DMS114 treated with DMSO at 0.1 percent for 48 hours (cell line): ENCODE measurements around the gene SP7.
"Not testable (repeated sequence)": the region's sequence is repeated elsewhere in the genome, so short reads cannot be mapped to it uniquely, and the experiment has no call there.

Experiments
- DNase-seq: peaks from one replicate; lab custom pipeline; 2025; ENCODE audit not compliant: unreplicated experiment; lab: John Stamatoyannopoulos, UW

The SP7 gene

DNA sequence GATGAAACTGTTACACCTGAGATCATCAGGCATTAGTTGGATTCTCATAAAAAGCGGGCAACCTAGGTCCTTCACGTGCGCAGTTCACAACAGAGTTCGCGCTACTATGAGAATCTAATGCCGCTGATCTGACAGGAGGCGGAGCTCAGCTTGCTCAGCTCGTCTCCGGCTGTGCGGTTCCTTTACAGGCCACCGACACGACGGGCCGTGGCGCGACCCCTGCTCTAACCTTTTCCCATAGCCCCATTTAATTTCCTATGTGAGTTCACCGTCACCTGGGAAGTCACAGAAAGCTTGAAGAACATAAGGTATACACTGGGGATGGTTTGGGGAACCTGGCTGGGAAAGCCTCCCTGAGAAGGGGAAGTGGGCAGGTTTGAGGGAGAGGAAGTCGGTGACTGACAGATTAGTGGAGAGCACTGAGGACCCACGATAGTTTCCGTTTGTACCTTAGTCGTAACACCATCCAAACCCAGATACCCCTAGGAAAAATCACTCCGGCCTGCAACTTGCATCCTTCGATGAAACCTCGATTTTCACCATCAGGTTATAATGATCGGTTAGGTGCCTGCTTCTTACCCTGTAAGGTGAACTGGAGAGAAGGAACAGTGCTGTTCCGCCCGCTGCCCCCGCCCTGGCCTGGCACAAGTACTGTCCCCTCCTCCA is 11.9 kb downstream of the SP7 start:
- no peak for DNase-seq

DNA sequence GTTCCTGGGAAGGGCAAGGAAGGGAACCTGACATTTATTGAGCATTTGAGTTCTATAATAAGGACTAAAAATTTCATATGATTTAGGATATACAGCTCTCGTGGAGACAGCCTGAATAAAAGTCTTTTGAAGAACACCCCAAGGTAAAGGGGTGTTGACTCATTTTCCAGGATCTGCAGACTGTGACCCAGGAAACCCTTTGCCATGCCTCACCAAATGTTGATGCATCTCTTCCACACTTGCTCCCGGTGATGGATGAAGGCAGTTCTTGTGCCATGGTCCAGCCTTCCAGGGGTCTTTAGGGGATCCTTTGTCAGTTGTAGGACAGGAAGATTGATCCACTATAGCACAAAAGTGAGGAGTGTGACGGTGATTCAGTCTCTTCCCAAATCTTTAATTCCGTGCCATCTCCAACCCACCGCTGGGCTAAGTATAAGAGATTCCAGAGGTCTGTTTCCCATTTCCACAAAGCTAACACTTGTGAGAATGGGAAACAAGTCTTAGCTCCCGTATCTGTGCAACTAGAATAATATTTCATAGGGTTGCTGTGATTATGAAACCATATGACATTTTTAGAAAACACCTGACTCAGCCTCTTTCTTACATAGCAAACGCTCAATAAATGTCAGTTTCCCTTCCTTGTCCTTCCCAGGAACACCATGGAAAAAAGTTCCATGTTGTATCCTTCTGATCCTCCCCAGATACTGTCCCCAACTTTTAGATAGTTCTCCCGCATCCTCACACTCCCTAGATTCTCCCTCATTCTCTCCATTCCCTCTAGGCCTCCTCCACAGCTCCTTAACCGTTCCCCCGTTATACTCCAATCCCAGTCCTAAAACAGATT is 15.6 kb downstream of the SP7 start:
- DNase-seq = no peak

- no peak for DNase-seq
Observed at GRCh38 chr12:53313996-53314395, 22.2 kb downstream of the SP7 start.

DNA sequence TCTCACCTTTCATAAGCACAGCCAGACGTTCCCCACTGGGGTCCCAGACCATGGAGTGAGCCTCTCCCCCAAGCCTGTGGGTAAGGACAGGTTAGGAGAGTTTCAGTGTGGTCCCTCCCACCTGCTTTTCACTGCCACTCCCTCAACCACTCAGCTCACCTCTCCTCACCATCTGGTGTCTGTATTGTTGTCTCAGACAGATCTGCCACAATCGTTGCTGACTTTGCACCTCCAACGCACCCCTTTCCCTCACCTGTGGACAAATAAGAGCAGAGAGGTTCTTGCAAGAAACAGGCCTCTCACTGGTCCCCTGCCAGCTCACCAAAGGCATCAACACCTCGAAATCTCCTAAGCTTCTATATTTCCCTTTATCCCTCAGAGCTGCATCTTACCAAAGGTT is 27.9 kb downstream of the SP7 start:
- no peak for DNase-seq

DNA sequence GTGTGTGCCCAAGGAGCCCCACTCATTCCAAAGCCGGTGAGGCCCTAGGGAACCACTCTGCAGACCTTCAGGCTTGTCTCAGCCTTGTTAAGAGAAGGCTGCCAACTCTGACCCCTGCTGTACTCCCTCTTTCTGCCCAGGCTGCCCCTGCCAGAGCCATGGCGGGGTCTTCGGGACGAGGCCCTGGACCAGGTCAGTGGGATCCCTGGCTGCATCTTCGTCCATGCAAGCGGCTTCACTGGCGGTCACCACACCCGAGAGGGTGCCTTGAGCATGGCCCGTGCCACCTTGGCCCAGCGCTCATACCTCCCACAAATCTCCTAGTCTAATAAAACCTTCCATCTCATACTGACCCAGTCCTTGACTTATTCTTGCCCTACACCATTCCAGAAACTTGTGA is 29.3 kb downstream of the SP7 start:
- DNase-seq = no peak

DNA sequence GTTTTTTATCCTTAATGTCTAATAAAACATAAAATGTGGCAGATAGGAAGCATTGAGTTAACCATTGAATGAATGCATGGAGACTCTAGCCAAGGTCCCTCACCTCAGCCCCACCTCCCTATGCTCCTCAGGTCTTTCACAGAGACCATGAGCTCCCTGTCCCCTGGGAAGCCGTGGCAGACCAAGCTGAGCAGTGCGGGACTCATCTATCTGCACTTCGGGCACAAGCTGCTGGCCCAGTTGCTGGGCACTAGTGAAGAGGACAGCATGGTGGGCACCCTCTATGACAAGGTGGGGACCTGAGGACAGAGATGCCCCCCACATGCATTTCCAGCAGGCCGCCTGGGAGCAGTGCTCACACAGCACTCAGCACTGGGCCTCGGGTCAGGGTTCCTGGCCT is 33.3 kb downstream of the SP7 start:
- no peak for DNase-seq

DNA sequence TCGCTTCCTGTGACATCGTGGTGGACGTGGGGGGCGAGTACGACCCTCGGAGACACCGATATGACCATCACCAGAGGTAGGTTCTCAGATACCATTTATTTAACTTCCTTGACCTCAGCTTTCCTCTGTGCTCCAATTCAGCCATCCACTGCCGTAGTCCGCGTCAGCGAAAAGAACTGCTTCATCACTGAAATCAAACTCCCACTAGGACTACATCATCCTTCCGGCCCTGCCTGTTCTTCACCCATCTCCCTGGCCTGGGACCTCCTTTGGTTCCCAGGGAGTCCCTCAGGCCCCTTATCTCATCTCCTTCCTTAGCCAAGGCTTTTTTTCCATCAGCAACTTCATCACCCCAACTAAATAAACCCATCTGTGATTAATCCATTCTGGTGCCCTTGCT is 36.0 kb downstream of the SP7 start:
- DNase-seq = no peak

DNA sequence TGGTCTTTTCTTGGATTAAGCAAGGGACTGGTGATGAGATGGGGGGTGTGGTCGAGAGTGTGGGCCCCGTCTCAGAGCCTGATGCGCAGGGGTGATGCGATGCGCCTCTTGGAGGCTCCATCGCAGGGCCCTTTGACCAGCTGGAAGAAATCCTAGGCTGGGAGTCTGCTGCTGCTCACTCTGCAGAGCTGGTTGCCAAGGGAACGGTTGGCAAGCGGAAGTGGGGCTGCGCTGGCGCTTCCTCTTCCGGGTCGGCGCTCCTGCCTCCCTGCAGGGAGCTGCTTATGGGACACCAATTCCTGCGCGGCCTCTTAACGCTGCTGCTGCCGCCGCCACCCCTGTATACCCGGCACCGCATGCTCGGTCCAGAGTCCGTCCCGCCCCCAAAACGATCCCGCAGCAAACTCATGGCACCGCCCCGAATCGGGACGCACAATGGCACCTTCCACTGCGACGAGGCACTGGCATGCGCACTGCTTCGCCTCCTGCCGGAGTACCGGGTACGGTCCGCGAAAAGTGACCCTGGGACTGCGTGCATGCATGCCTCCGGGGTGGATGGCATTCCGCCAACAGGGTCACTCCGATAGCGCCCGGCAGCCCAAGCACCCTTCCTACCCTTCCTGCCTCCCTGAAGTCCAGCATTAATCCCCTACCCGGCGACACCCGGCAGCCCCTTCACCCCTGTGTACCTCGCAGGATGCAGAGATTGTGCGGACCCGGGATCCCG is 36.5 kb downstream of the SP7 start, which contains the start of gene MYG1:
TSS of gene MYG1 (plus strand) at position 242 of the 727 bp plus-strand sequence. CDS start at position 285, 43 bp downstream.
- peak; percentile 90 for DNase-seq

- no peak for DNase-seq
Observed at GRCh38 chr12:53299101-53299453, 37.1 kb downstream of the SP7 start.

- DNase-seq = no peak
Observed at GRCh38 chr12:53298164-53298563, 38.0 kb downstream of the SP7 start.

GRCh38 chr12:53297106-53297505 is 39.0 kb downstream of the SP7 start:
- DNase-seq = not testable (repeated sequence)

DNA sequence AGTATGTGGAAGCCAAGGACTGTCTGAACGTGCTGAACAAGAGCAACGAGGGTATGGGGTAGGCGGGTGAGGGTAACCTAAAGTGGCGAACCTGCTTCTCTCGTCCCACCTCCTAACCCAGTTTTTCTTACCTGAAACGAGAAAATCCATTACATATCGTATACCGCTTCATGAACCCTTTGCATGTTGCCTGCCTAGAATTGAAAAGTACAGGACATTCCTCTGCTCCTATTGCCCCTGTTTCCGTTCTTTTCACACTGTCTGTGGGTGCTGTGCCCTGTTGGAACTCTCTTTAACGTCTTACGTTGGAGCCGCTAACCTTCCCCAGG is 40.3 kb downstream of the SP7 start:
- no peak for DNase-seq

GRCh38 chr12:53295070-53295890 is 40.9 kb downstream of the SP7 start, which contains the start of gene PFDN5:
TSS of gene PFDN5 (plus strand) at chr12:53295542. CDS start at chr12:53295568, 26 bp downstream.
- DNase-seq = peak; percentile 79

GRCh38 chr12:53292426-53292825 is 43.7 kb downstream of the SP7 start:
- no peak for DNase-seq

DNA sequence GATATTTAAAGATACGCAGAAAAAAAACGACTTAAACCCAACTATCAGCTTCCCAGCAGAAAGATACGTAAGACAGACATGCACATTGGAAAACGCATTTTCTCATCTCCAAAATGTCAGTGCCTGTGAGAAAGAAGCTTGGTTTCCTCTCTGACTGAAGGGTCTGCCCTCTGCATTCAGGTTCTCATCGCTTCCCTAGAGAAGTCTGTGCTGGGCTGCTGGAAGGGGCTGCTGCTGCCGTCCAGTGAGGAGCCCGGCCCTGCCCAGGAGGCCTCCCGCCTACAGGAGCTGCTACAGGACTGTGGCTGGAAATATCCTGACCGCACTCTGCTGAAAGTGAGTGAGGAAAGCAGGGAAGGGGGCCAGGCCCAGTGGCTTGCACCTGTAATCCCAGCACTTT is 45.5 kb downstream of the SP7 start:
- DNase-seq = no peak

GRCh38 chr12:53289891-53290290 is 46.3 kb downstream of the SP7 start:
- no peak for DNase-seq

DNA sequence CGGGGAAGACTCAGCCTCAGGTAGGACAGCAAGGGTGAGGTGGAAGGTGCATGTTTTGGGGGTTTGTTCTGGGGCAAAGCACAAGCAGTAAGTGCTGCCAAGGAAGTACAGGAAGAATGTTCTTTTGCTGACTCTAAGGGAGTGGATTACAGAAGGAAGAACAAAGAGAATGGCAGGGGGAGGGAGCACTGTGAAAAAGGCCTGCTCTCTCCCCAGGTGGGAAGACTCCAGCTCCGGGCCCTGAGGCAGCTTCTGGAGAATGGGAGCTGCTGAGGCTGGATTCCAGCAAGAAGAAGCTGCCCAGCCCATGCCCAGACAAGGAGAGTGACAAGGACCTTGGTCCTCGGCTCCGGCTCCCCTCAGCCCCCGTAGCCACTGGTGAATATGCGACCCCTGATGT is 47.8 kb downstream of the SP7 start:
- DNase-seq = no peak

- peak; percentile 25 for DNase-seq
Observed at GRCh38 chr12:53287741-53288216, 48.4 kb downstream of the SP7 start.

DNA sequence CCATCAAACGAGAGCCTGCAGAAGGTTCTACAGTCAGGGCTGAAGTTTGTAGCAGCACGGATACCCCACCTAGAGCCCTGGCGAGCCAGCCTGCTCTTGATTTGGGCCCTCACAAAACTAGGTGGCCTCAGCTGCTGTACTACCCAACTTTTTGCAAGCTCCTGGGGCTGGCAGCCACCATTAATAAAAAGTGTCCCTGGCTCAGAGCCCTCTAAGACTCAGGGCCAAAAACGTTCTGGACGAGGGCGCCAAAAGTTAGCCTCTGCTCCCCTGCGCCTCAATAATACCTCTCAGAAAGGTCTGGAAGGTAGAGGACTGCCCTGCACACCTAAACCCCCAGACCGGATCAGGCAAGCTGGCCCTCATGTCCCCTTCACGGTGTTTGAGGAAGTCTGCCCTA is 49.7 kb downstream of the SP7 start:
- no peak for DNase-seq

DNA sequence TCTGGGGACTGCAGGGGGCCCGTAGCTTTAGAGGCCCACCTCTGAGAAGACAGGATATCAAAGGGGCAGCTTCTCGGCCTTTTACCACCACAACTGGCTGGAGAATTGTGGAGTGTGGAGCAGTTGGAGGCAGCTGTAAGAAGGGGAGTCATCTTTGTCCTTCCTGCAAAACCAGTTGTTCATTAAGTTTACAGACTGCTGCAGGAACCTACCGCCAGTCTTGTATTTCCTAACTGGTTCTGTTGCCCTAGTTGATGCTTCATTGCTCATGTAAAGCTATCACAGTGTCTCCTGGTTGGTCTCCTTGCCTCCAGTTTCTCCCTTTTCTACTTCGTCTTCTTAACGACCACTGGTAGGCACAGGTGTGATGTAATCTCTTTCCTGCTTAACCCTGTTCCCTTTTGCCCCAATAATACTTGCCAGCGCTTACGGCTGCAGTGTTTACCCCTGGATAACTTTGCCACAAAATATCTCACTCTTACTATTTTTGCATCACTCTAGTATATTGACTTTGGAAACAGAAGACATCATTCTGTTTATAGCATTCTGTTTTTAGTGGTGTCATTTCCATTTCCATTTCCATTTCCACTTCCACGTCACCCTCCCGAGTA is 56.2 kb downstream of the SP7 start:
- DNase-seq = no peak
